DMS 273 (cell line): ENCODE data around the gene GADD45B.

Experiments used
- DNase-seq: peaks from one replicate; lab custom pipeline; 2025; ENCODE audit not compliant: unreplicated experiment; lab: John Stamatoyannopoulos, UW

Gene GADD45B, protein sequence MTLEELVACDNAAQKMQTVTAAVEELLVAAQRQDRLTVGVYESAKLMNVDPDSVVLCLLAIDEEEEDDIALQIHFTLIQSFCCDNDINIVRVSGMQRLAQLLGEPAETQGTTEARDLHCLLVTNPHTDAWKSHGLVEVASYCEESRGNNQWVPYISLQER

GRCh38 chr19:2475702-2476450 lies at the start of gene GADD45B:
Gene GADD45B (plus strand): TSS chr19:2476127. CDS start chr19:2476359, 232 bp downstream.
- DNase-seq: peak; percentile 99

DNA sequence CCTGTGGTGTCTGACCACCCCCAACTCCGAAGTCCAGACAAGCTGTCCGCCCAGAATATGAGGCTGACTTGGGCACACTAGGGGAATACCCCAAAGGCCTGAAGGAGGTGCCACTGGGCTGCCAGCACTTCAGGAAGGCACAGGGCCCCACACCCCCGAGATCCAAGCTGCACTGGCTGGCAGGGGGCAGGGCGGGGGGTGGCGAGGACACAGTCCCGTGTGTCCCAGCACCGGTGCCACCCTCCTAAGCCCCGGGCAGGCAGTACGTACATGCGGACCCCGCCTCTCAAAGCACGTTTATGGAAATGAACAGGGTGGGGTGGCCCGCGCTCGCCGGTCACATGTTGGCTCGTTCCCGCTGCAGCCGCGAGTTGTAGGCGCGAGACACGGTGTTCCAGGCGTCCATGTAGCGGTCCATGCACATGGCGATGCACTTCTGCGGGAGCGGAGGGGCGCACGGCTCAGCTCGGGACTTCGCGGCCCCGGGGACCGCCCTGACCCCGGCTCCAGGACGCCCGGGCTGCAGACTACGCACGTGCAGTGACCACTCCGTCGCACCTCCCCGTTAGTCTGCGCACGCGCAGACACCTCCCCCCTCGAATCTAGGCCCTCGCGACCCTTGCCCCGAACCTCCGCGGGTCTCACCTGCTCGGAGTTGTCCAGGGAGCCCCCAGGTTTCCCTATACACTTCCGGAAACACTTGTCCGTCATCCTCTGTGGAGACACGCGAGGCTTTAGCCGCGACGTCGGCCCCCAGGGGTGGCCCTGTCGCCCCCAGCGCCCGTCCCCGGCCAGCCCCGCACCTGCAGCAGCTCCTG lies 49.1 kb upstream of the GADD45B start:
- DNase-seq: peak; percentile 82

GRCh38 chr19:2427429-2428320 lies 48.3 kb upstream of the GADD45B start, which contains the start of gene TIMM13:
Gene TIMM13 (minus strand): TSS chr19:2427586. CDS start chr19:2427533, 53 bp downstream.
- DNase-seq: peak; percentile 99

DNA sequence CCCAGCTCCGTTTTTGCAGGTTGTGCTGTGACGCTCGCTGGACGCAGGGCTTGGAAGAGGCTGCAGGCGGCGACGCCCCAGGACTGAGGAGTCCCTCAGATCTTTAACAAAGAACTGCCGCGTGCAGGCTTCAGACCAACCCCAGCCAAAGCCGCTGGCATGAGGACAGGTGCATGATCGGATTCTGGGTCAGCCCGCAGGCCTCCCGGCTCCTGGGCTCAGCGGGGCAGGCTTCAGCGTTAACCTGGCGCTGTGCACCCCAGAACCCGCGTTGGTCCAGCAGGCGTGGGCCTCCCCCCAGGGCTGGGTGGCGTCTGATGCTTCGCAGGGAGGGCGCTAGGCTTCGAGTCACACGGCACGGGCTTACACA lies 47.6 kb upstream of the GADD45B start:
- peak; percentile 72 for DNase-seq

GRCh38 chr19:2428756-2429711 lies 46.9 kb upstream of the GADD45B start:
- DNase-seq: peak; percentile 51

GRCh38 chr19:2429917-2430535 lies 45.9 kb upstream of the GADD45B start:
- DNase-seq: no peak

DNA sequence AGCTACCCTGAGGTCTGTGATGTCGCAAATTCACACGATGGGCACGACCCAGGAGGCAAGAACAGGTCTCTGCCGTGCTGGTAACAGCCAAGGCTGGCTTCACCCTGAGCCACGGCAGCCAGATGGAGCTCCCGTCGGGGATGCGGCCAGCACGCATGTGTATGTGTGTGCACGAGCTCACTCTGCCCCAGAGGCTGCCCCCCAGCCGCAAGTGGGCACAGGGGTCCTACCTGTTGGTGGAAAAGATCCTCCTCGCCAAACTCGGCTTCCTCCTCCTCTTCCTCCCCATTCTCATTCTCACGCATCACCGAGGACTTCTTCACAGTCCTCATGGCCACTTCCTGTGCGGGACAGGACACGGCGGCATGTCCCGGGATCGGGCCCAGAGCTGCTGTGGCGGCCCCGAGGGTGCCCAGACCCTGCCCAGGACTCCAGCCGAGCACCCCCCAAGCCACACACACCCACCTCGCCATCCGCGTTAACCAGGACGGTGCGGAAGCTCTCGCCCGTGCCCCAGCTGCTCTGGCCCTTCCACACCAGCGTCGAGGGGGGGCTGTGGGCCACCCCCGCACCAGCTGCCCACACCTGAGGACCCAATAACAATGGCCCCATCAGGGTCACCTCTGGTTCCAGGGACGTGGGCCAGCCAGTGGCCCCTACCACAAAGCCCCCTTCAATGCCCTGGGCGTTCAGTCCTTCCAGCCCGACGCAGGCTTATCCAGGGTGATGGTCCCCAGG lies 44.4 kb upstream of the GADD45B start:
- no peak for DNase-seq

DNA sequence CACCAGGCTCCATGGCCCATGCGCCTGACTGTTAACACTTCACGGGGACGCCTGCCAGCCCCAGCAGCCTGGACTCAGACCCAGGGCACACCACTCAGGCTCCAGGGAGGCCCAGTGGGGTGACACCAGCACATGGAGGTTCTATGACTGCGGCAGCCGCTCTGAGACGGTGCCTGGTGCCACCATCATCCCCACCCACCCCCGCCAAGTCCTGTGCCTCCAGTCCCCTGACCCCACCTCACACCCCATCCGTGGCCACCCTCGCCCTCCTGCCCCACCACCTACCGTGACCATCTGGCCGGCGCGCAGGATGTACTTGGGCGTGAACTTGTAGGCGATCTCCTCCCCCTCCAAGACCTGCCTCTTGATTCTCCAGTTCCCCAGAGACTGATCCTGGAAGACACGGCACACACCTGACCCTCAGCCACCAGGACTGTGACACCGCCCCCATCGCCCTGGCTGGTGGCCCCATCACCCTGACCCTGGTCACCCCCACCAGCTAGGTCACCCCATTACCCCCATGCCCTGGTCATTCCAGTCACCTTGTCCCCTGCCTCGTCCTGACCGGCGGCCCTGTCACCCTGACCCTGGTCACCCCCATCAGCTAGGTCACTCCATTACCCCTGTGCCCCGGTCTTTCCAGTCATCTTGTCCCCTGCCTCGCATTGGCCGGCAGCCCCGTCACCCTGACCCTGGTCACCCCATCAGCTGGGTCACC lies 43.6 kb upstream of the GADD45B start:
- no peak for DNase-seq

DNA sequence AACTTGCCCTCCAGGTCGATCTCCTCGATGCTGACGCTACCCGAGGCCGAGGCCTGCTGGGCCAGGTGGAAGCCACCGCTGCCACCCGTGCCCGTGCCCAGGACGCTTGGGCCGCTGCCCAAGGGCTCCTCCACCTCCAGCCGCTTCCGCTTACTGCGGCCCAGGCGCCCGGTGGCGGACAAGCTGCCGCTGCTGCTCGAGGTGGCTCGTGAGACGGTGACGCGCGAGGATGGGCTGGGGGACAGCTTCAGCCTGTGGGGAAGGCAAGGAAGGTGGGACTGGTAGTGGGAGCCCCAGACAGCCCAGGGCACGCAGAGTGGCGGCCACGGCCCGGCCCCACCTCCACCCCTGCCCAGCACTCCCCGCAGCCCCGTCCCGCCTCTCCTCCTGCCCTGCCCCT lies 42.1 kb upstream of the GADD45B start:
- DNase-seq: no peak

DNA sequence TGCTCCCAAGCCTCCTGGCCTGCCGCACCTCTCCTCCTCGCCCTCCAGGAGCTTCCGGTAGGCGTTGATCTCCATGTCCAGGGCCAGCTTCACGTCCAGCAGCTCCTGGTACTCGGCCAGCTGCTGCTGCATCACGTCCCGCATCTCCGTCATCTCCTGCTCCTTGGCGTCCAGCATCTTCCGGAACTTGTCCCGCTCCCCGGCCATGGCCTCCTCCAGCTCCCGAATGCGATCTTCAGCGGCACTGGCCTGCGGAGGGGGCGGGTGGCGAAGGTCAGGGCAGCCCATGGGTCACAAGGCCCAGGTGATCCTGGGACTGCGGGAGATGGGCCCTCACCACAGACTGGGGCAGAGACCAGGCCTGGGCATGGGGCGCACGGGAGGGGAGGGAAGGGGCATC lies 41.7 kb upstream of the GADD45B start:
- DNase-seq: no peak

DNA sequence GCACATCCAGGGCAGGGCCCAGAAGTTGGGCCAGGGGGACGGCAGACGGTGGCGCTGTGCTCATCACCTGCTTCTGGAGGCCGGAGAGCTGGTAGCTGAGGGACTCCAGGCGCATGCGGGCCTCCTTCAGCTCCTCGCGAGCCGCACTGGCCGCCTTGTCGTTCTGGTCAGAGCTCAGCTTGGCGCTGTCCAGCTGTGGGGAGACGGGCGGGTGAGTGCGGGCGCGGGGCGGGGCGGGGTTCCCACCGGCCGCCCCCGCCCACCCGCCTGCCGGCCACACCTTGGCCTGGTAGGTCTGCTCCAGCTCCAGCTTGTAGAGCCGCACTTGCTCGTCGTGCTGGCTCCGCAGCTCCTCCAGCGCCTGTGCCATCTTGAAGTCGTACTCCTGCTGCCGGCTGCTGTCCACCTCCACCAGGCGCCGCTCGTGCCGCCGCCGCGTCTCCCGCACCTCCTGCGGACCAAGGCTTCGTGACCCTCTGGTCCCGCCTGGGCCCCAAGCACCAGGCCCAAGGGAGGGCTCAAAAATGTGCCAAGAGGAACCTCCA lies 41.1 kb upstream of the GADD45B start:
- DNase-seq: no peak

DNA sequence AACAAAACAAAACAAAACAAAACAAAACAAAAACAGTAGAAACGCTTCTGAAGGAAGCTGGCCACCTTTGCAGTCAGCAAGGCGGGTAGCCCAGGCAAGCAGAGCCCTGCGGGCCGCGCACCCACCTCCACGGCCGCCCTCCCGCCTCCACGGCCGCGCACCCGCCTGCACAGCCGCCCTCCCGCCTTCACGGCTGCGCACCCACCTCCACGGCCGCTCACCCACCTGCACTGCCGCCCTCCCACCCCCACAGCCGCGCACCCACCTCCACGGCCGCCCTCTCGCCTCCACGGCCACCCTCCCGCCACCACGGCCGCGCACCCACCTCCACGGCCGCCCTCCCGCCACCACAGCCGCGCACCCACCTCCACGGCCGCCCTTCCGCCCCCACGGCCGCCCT lies 39.5 kb upstream of the GADD45B start:
- DNase-seq: no peak

GRCh38 chr19:2436926-2437325 lies 39.0 kb upstream of the GADD45B start:
- DNase-seq: no peak

DNA sequence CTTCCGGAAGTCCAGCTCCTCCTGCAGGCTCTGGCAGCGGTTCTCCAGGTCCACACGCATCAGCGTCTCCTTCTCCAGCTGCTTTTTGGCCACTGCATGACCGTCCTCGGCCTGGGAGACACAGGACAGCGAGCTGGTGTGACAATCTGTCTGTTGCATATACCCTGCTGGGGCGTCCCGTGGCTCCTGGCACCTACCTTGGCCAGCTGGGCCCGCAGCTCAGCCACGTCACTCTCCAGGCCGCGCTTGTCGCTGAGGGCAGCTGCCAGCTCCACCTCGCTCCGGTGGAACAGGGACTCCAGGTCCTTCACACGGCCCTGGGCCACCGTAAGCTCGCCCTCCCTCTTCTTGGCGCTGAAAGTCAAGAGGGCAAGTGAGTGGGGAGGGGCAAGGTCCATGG lies 37.7 kb upstream of the GADD45B start:
- no peak for DNase-seq

GRCh38 chr19:2440515-2440914 lies 35.4 kb upstream of the GADD45B start:
- DNase-seq: no peak

- no peak for DNase-seq
Observed at GRCh38 chr19:2441096-2441752, 34.7 kb upstream of the GADD45B start.

DNA sequence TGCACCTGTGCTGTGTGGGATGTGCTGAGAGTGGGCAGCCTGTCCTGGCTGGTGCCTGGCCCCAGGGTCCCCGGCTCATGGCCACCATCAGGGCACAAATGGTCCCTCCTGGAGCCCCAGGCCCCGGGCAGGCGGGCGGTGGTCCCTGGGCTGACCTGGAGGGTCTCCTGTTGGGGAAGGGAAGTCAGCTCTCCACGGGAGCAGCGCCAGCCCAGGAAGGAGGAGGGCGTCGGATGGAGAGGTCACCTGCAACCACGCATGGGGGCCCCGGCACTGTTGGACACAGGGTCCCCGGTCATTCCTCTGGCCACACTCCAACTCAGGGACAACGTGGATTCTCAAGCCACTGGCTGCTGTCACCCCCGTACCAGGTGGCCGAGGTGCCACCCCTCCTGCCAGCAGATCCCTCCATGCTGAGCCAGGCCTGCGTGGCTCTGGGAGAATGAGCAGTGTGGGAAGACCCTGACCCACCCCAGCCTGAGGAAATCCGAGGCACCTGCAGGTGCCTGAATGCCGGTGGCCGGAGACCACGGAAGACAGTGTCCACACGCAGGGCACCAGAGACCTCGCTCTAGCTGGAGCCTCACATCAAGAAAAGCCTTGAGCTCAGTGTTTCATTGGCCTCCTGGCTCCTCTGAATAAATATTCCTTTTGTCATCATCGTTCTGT lies 32.7 kb upstream of the GADD45B start:
- no peak for DNase-seq
